SW480 (cell line): ENCODE results near the gene UBAP2.

Experiments
- DNase-seq: peaks from one replicate; pipeline ENCODE4 v3.0.0-alpha.2; 2016; ENCODE audit warnings: low spot score

Gene UBAP2

GRCh38 chr9:33923998-33924701 is 124.5 kb downstream of the UBAP2 start:
- DNase-seq: no peak

- no peak for DNase-seq
Observed at GRCh38 chr9:33923079-33923478, 125.6 kb downstream of the UBAP2 start.

- DNase-seq: no peak
Observed at GRCh38 chr9:33921967-33922895, 126.5 kb downstream of the UBAP2 start.

GRCh38 chr9:33919276-33919897 is 129.3 kb downstream of the UBAP2 start:
- no peak for DNase-seq

GRCh38 chr9:33917036-33917435 is 131.7 kb downstream of the UBAP2 start:
- DNase-seq: no peak

GRCh38 chr9:33914887-33915628 is 133.6 kb downstream of the UBAP2 start:
- no peak for DNase-seq

GRCh38 chr9:33913541-33913940 is 135.1 kb downstream of the UBAP2 start:
- no peak for DNase-seq

- no peak for DNase-seq
Observed at GRCh38 chr9:33908749-33909148, 139.9 kb downstream of the UBAP2 start.

- DNase-seq: no peak
Observed at GRCh38 chr9:33908114-33908513, 140.6 kb downstream of the UBAP2 start.

- no peak for DNase-seq
Observed at GRCh38 chr9:33907347-33907746, 141.3 kb downstream of the UBAP2 start.

- DNase-seq: no peak
Observed at GRCh38 chr9:33906769-33907168, 141.9 kb downstream of the UBAP2 start.

- no peak for DNase-seq
Observed at GRCh38 chr9:33905137-33905536, 143.6 kb downstream of the UBAP2 start.

GRCh38 chr9:33903157-33903780 is 145.4 kb downstream of the UBAP2 start:
- DNase-seq: no peak

GRCh38 chr9:33894316-33894715 is 154.4 kb downstream of the UBAP2 start:
- no peak for DNase-seq

GRCh38 chr9:33893861-33894260 is 154.8 kb downstream of the UBAP2 start:
- no peak for DNase-seq

- DNase-seq: no peak
Observed at GRCh38 chr9:33885948-33886347, 162.7 kb downstream of the UBAP2 start.

- no peak for DNase-seq
Observed at GRCh38 chr9:33884856-33885701, 163.6 kb downstream of the UBAP2 start.

- no peak for DNase-seq
Observed at GRCh38 chr9:33881635-33882034, 167.1 kb downstream of the UBAP2 start.

- no peak for DNase-seq
Observed at GRCh38 chr9:33880211-33881089, 168.2 kb downstream of the UBAP2 start.
